ENCODE measurements around the gene NUP107.

NUP107 gene

DNA sequence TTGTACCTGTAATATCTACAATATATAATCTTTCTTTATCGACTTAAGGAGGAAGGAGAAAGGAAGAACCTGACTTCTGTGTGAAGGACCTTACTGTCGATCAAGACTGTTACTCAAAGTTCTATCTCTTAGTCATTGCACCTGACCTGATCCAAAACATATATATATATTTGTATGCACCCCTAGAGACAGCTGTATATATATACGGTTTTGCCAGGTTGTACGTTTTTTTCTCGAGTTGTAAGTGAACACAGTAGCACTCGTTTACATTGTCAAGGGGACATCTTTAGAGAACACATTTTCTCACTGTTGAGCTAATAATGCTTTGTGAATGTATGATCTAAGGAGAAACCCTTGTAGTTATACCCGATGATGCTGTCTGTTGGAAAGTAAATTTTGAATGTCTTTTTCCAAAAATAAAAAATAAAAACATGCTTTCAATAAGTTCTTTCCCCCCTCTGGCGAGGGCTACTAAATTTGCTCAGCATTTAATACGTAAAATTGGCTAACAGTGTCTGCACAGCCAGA is 58.7 kb downstream of the NUP107 start:
- no peak for DNase-seq

DNA sequence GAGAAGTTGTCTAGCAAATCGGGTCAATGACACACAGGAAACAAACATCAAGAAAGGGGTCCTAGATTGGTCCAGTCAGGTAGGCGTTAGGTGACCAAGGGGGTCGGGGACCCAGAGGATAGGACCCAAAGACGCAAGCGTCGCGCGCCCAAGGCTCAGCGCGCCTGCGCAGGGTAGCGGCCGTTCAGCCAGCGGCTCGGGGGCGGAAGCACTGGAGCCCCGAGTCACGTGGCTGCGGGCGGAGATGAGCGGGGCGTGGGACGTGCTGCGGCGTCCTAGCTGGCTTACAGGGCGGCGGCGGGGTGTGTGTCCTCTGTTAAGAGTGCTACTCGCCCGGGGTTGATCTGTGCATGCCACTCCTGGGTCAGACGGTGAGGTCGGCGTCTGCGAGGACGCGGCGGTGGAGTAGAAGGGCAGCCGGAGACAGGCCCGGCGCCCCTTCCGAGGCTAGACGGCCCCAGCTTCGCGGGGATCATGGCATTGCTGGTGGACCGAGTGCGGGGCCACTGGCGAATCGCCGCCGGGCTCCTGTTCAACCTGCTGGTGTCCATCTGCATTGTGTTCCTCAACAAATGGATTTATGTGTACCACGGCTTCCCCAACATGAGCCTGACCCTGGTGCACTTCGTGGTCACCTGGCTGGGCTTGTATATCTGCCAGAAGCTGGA is 59.3 kb downstream of the NUP107 start, which contains the start of gene SLC35E3:
TSS of gene SLC35E3 (plus strand) at position 273 of the 668 bp plus-strand sequence. CDS start at position 475, 202 bp downstream.
- peak; percentile 92 to 97 (median 96) for DNase-seq

DNA sequence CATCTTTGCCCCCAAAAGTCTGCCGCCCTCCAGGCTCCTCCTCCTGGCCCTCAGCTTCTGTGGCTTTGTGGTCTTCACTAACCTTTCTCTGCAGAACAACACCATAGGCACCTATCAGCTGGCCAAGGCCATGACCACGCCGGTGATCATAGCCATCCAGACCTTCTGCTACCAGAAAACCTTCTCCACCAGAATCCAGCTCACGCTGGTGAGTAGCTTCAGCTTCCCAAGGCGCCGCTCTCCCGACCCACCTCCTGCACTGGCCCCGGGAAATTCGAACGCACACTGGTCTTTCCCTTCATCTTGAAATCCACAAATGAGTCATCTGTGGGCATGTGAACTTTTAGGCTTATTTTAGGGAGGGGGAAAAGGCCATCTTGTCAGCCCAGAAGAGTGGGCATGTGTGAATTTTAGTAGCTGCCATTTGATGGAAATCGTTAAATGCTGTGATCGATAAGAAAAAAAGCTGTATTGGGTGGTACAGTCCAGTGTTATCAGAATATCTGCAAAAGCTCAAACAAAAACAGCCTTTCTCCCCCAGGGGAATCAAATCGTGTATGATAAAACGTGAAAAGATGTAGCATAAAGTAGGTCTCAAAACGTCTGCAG is 59.9 kb downstream of the NUP107 start:
- peak; percentile 89 to 90 (median 90) for DNase-seq

DNA sequence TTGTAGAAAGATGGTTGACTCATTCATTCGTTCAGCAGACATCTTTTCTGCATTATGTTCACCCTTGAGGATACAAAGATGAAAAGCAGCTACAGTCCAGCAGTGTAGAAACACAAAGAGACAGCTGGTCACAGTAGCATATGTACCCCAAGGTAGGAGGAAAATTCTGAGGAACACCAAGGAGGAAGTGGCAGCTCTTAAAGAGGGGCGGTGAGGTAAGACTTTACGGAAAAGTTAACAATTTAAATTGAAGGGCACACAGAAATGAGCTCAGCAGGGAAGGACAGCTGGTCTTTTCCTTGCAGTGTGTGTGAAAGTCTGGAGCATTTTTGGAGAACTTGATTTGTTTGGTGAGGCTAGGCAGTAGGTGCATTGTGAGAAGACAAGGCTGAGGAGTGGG is 62.7 kb downstream of the NUP107 start:
- DNase-seq, result peak; percentile 17 to 22 (median 20)

DNA sequence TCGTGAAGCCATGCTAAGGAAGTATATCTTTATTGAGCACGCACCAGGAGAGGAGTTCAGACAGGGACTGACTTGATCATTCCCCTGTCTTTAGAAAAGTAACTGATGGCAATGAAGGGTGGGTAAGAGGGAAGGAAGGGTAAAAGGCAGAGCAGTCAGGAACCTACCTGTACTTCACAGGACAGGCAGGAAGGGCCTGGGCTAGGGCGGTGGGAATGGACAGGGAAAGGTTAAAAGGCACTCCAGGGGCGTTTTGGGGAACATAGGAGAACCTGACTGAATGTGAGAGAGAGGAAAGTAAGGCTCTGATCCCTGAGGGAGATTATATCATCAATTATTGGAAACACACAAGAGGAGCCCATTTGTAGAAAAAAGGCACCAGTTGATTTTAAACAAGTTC is 63.1 kb downstream of the NUP107 start:
- no peak for DNase-seq

DNA sequence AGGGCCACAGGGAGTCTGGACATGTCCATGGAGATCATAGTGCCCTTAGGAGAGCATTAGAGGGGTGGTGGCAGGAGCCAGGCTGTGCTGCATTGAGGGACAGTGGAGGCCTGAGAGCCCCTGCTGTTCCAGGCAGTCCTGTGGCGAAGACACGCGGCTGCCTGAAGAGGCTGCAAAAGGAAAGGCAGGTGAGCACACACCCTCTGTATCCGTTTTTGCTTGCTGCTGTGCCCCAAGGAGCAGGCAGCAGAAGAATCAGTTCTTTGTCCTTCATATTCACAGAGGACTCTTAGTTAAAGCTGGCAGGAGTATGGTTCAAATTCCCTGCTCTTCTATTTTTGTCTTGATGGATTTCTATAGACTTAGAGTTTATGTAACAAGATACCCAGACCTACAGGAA is 63.7 kb downstream of the NUP107 start:
- no peak for DNase-seq

DNA sequence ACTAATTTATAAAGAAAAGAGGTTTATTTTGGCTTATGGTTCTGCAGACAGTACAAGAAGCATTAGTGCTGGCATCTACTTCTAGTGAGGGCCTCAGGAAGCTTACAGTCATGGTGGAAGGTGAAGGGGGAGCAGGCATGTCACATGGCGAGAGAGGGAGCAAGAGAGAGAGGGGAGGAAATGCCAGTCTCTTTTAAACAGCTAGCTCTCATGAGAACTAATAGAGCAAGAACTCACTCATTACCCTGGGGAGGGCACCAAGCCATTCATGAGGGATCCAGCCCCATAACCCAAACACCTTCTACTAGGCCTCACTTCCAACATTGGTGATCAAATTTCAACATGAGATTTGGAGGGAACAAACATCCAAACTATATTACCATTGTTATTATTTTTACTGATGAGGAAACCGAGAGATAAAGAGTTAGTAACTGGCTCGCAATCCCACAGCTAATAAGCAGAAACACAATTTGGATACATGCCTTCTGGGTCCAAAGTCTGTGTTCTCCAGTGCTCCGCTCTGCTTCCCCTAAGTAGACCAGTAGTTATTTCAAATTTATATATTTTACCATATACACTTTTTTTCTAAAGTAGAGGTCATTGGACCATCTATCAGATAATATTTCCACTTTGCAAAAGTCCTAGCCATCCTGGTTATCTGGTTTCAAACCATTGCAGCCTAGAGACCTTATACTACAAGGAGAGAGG is 68.9 kb downstream of the NUP107 start:
- DNase-seq, result no peak

DNA sequence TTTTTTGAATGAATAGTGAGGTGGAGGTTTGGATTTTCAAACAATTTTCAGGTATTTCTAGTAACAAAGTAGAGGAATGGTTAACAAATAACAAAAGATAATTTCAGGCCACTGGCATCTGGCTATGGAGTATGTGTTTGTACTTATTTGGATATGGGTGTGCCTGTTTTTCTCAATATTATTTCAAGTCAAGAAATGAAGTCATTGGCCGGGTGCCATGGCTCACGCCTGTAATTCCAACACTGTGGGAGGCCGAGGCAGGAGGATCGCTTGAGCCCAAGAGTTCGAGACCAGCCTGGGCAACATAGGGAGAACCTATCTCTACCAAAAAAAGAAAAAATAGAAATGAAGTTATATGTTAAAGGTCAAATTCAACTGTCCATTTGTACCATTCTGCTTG is 73.1 kb downstream of the NUP107 start:
- no peak for DNase-seq

DNA sequence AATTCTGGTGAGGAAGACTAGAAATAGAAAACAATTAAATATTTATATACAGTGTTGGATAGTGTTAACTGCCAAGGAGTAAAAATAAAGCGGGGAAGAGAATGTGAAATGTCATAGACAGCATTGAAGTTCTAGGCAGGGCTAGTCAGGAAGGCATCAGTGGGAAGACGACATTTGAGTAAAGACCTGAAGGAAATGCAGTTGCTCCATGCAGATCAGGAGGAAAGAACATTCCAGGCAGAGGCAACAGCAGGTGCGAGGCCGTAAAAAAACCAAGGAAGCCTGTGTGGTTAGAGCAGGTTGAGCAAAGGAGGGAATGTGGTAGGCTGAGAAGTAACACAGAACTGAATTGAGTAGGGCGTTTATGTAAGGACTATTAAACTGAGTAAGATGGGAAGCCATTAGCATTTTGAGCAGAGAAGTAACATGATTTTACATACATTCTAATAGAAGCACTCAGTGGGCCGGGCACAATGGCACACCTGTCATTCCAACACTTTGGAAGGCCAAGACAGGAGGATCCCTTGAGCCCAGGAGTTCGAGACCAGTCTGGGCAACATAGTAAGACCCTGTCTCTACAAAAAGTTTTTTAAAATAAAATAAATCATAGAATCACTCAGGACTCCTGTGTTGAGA is 74.1 kb downstream of the NUP107 start:
- no peak for DNase-seq

DNA sequence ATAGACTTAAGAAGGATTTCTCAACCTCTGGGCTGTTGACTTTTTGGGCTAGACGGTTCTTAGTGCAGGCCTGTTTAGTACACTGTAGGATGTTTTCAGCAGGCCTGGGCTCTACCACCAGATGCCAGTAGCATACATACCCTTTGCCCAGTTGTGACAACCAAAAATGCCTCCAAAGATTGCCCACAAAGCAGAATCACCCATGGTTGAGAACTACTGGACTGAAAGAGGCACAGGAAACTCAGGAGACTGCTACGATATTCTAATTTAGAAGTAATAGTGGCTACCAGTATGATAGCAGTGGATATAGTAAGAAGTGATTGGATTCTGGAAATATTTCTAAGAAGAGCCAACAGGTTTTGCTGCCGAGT is 74.6 kb downstream of the NUP107 start:
- DNase-seq, result no peak

DNA sequence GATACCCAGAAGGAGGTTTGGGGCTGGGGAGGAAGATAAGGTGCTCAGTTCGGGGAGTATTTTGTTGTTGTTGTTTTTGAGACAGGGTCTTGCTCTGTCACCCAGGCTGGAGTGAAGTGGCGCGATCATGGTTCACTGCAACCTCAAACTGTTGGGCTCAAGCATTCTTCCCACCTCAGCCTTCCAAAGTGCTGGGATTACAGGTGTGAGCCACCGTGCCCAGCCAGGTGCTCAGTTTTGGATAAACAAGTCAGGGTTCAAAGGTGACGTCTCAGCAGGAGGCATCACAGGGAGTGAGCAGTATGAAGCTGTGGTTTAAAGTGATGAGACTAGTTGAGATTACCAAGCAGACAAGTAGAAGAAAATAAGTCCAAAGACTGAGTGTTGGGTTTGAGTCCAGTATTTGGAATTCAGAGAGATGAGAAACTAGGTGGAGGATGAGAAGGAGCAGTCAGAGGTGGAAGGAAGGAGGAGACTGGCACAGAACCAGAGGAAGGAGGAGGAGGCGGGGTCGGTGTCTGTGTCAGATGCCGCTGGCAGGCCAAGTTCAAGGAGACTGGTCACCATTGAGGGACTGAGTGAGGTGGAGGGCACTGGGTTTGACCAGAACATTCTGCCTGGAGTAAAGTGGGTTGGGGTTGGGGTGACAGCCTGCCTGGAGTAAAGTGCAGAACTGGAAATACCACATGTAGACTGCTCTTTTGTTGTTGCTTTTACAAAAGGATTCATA is 75.3 kb downstream of the NUP107 start:
- DNase-seq, result no peak

DNA sequence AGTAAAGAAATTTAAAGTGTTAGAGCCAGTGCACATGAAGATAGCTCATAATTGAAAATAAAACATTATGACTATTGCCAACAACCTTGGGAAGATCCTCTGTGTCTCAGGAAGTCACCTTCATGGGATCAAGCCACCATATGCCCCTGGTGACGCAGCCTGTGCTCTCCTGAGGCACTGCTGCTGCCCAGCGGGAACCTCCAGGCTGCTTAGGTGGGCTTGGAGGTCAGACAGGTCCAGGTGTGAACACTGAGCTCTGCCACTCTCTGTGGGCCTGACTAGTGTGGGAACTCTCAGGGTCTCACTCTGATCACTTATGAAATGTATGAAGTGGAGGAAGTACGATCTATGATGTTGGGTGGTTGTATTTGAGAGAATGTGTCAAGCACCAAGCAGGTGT is 75.9 kb downstream of the NUP107 start:
- DNase-seq, result no peak

DNA sequence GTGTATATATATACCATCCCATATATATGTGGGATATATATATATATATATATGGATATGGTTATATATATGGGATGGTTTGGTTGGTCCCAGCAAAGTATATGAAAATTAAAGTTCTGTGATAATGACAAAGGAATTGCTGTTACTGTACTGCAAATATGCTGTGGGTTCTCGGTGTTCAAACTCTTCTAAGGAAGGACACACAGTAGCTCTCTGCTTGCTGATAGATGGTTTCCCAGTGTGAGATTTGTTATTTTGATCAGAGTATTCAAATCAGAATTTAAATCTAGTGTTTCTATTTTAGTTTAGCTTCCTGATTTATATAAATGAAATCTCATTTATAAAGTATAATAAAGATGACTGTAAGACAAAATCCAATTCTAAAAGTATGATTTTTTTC is 78.9 kb downstream of the NUP107 start:
- no peak for DNase-seq

DNA sequence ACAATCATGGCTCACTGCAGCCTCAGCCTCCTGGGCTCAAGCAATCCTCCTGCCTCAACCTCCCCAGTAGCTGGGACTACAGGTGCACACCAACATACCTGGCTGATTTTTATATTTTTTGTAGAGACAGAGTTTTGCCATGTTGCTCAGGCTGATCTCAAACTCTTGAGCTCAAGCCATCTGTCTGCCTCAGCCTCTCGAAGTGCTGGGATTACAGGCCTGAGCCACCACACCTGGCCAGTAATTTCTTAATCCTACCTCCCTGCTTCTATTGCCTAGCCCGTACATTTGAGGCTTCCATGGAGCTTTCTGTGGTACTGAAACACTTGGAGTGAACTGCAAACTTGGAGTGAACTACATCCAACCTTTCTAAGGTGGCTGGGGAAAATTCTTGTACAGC is 79.9 kb downstream of the NUP107 start:
- no peak for DNase-seq

DNA sequence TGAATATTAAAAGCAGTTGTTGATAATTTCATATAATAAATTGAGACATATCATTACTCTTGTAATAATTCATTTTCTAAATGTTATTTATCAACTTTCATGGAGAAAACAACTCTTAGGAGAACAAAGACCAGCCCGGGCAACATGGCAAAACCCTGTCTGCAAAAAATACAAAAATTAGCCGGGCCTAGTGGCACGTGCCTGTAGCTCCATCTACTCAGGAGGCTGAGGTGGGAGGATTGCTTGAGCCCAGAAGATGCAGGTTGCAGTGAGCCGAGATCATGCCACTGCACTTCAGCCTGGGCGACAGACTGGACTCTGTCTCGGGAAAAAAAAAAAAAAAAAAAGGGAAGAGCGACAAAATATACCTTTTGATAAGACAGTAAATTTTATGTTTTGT is 80.4 kb downstream of the NUP107 start:
- no peak for DNase-seq

DNA sequence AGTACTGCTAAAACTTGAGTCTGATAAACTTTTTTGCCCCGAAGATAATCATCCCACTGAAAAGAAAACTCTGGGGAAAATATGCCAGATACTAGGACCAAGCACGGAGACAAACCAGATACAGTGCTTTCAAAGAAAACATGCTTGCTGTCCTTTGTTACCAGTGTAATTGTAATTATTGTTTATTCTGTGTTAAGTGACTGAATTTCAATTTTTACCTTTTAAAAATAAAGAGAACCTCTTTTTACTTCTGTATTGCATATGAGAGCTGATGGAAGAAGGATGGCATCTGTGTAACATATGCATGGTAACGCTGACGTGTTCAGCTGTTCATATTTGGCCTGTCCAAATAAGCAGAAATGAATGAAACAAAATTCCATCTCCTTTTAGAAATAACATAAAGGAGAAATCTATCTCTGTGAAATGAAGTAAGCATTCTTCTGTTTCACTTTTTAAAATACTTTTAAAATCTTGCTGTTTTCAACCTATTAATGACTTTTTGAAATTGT is 81.7 kb downstream of the NUP107 start:
- DNase-seq, result no peak

DNA sequence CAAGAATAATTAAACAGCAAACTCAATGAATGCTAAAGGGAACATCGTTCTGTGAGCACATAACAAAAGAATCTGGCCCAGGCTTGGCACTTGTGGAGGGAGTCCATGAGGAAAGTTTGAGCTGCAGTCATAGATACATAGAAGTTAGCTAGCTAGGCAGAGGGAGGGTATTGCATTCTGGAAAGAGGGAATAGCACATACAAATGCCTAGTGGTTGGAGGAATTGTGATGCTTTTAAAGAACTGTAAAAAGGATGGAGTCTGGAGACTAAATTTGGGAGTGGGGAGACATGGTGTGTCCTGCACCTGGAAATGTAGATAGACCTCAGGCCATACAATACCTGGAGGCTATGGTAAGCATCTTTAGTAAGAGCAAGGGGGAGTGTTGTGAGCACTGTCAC is 83.2 kb downstream of the NUP107 start:
- no peak for DNase-seq

DNA sequence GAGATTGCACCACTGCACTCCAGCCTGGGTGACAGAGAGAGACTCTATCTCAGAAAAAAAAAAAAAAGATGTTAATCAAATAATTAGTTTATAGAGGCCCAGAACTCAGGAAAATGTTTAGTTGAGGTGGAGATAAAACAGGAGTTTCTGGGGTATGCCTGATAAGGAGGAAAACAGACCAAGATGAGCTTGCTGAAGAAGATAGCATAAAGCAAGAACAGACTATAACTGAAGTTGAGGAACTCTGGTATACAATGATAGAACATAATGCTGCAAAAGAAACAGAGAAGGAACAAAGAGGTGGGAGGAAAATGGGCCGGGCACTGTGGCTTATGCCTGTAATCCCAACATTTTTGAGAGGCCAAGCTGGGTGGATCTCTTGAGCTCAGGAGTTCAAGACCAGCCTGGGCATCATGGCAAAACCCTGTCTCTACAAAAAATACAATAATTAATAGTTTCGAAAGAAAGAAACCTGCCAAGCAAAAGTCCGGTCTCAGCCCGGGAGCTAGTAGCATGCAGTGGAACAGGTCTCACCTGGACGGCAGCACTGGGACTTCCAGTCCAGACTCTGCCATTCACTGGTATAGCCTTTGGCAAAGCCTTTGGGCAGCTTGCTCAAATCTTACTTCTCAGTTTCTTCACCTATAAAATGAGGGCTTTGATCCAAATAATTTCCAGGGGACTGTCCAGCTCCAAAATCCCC is 84.6 kb downstream of the NUP107 start:
- no peak for DNase-seq

DNA sequence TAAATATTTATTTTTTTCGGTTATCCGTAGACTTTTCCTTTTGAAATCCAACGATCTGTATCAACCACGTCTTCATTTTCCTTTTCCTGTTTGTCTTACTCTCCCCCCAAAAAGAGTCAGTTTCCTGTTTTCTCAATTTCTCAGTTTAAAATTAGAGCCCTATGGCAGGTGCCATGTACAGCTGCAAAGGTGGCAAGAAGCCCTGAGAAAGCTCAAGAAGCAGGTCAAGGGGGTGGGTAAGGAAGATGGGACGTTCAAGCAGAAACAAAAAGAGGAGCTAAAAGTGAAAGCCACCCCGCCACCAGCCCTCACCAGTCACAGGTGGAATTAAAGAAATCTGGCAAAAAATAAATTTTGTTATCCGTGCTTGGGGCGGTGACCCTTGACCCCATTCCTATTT is 85.9 kb downstream of the NUP107 start:
- no peak for DNase-seq

DNA sequence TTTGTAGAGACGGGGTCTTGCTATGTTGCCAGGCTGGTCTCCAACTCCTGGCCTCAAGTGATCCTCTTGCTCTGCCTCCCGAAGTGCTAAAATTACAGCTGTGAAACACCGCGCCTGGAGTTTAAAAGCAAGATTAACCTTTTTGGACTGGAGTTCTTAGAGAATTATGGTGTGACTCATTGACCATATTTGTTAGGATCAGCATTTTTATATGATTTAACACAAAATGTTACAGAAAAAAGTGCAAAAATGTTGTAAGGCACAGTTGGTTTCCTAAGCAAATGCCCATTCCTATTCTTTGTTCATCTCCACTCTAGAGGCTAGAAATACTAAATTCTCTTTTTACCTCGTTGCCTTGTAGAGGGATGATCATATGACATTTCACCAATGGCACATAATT is 86.8 kb downstream of the NUP107 start:
- DNase-seq, result no peak

DNA sequence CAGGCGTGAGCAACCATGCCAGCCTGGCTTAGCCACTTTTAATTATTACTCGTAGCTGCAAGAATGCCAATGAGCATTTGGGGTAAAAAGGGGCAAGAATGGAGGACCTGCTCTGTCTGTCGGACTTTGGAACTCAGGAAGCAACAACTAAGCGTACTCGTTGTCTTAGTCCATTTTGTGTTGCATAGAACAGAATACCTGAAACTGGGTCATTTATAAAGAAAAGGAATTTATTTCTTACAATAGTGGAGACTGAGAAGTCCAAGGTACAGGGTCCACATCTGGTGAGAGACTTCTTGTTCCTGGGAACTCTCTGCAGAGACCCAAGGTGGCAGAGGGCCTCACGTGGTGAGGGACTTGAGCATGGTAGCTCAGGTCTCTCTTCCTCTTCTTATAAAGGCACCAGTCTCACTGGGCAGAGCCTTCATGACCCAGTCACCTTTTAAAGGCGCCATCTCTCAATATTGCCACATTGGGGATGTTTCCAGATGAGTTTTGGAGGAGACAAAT is 88.4 kb downstream of the NUP107 start:
- no peak for DNase-seq
